ENCODE results near the gene NEK6.
"Not testable (repeated sequence)": the region's sequence is repeated elsewhere in the genome, so short reads cannot be mapped to it uniquely, and the experiment has no call there.

- not testable (repeated sequence) for TF ChIP-seq POLR2A (IDR thresholded peaks at IDR 0.05; ENCODE audit: low read length); GATA1 (IDR thresholded peaks at IDR 0.05; ENCODE audit: low read depth, low read length)
Measured at GRCh38 chr9:124252878-124253277, 4.9 kb upstream of the NEK6 start.
